MM.1S (cell line): ENCODE measurements around the gene STRN.

Experiments used
- EZH2 ChIP-seq: fragments of 300-600 bp; sonication (generic); optimal IDR thresholded peaks from 2 replicates; pipeline ENCODE3; 2017; ENCODE audit warnings: low read depth, mild to moderate bottlenecking, antibody characterized with exemption, low read length, mixed read lengths
- EZH2phosphoT487 ChIP-seq: fragments of 300-600 bp; sonication (generic); IDR thresholded peaks from 2 replicates; pipeline ENCODE4 v1.6.1; 2018; ENCODE audit warnings: antibody characterized with exemption, low read length
- TF ChIP-seq, protein P1 (sequence below): fragments of 300-600 bp; sonication (generic); IDR thresholded peaks from 2 replicates; pipeline ENCODE4 v1.5.1; 2016; ENCODE audit warnings: antibody characterized with exemption, low read length, mixed read lengths

DNA sequence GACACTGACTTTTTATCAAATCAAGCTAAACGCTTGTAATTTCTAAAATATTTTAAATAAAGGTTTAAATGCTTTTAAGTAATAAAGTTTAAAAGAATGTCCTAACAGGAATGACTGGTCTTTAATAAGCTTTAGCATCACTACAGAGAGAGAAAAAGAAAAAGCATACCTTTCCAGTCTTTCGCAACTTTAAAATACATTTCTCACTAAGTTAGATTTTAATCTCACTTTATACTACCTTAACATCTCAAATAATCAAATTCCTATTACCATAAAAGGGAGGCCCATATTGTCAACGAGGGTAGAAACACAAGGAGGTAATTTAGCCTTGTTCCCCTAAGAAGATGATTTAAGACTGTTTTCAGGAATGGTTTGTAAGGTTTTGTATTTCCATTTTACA lies 80.7 kb downstream of the STRN start:
- TF ChIP-seq, protein P1, sequence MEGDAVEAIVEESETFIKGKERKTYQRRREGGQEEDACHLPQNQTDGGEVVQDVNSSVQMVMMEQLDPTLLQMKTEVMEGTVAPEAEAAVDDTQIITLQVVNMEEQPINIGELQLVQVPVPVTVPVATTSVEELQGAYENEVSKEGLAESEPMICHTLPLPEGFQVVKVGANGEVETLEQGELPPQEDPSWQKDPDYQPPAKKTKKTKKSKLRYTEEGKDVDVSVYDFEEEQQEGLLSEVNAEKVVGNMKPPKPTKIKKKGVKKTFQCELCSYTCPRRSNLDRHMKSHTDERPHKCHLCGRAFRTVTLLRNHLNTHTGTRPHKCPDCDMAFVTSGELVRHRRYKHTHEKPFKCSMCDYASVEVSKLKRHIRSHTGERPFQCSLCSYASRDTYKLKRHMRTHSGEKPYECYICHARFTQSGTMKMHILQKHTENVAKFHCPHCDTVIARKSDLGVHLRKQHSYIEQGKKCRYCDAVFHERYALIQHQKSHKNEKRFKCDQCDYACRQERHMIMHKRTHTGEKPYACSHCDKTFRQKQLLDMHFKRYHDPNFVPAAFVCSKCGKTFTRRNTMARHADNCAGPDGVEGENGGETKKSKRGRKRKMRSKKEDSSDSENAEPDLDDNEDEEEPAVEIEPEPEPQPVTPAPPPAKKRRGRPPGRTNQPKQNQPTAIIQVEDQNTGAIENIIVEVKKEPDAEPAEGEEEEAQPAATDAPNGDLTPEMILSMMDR, result no peak
- TF ChIP-seq EZH2phosphoT487 (no peak), EZH2 (no peak)
